IPS-18c (cell line): ENCODE measurements around the gene KANSL2.
"Not testable (repeated sequence)": the region's sequence is repeated elsewhere in the genome, so short reads cannot be mapped to it uniquely, and the experiment has no call there.

Experiments
- H3K4me3 ChIP-seq: 2 replicates; pipeline ENCODE4 v1.7.0; 2013; ENCODE audit warnings: low read depth, mild to moderate bottlenecking, low read length, moderate library complexity; ENCODE audit not compliant: insufficient read depth
- H3K9me3 ChIP-seq: one replicate; pipeline ENCODE4 v1.6.1; 2013; ENCODE audit warnings: mild to moderate bottlenecking, low read length, moderate library complexity; ENCODE audit not compliant: control insufficient read depth, insufficient read depth

The KANSL2 gene

DNA sequence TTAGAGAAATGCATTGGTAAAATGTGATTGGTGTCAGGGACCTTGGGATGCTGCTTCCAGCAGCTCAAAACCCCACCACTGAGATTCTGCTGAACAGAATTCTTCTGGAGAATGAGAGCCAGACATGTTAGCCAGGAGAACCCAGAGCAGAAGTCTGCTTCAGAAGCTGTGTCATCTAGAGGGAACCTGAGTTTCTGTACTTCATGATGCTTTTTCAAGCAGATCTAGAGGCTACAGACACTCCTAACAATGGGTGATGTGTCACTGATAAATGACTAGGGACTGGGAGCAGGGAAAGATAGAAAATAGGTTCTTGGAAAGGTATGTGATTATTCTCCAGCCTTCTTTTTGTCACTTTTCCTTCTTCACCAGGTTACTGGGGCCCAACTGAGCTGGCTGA lies 41.6 kb downstream of the KANSL2 start:
- Histone ChIP-seq H3K4me3 (no peak overlapping the region), H3K9me3 (peaks cover 13% of the 10 kb centered on the region)

DNA sequence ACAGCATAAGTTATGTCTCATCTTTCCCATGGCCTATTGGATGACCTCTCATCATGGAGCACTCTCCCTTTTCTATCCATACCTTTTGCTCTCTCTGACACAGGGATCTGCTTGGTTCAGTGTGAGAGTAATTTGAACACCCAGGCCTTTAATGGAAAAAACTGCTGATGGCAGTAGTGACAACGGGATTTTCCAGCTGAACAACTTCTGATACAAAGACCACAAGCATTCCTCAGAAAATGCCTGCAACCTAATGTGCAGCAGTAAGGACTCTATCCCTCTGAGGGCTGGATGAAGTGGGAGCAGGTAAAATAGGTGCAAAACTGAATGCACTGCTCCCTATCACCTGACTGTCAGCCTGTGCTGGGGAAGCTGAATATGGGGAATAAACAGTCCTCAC lies 51.0 kb downstream of the KANSL2 start:
- Histone ChIP-seq H3K9me3 (no peaks in the 10 kb centered on the region), H3K4me3 (no peak overlapping the region)

DNA sequence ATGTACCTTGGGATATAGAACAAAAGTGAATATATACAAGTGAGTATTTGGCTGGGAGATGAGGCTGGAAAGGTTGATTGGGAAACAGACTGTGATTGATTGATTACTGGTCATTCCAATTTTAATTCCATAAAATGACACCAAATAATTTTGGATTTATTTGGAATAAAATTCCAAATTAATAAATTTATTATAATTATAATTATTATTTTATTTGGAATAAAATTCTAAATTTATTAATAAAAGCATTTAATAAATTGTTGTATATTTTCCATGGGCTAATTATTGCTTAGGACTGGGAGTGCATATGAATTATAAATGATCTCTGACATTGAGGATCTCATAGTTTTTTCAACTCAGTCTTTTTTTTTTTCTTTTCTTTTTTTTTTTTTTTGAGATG lies 51.7 kb downstream of the KANSL2 start:
- H3K9me3 ChIP-seq: no peaks in the 10 kb centered on the region
- no peak overlapping the region for H3K4me3 ChIP-seq

DNA sequence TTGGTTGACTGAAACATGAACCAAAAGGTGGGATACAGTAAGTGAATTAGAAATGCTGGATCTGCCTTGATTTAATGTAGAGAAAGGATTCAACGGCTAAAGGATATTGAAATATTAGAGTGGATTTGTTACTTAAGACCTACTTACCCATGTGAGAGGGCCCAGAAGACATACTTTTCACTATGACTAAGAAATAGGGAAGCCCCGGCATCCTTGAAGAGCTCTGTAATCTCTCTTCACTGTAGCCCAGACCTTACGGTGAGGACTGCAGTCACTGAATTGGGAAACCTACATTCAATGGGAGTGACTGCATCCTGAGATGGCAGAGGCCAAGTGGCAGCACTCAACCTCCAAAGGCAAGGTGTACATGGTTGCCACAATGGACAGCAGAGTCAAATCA lies 52.5 kb downstream of the KANSL2 start:
- Histone ChIP-seq H3K9me3 (no peaks in the 10 kb centered on the region), H3K4me3 (no peak overlapping the region)

DNA sequence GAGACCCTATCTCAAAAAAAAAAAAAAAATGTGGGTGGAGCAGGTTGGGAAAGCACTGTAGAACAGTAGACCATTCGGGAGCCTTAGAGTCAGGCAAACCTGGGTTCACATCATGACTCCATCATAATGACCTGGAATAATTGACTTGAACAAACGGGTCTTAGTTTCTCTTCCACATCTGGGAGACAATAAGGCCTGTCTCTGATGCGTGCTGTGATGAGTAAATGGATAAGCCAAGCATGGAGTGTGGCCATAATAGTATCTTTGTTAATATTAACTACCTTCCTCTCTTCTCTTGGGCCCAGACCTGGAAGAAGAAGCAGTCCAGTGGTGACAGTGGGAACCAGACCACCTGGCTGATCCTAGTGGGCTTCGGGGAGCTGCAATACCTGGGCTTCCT lies 54.5 kb downstream of the KANSL2 start:
- no peaks in the 10 kb centered on the region for H3K9me3 ChIP-seq
- no peak overlapping the region for H3K4me3 ChIP-seq

DNA sequence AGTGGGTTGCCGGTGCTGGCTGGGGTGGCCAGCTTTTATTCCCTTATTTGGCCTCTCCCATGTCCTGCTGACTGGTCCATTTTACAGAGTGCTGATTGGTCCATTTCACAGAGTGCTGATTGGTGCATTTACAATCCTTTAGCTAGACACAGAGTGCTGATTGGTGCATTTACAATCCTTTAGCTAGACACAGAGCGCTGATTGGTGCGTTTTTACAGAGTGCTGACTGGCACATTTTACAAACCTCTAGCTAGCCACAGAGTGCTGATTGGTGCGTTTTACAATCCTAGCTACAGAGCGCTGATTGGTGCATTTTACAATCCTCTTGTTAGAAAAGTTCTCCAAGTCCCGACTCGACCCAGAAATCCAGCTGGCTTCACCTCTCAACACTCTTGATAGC lies 59.0 kb downstream of the KANSL2 start:
- H3K9me3 ChIP-seq, H3K4me3 ChIP-seq: not testable (repeated sequence)

DNA sequence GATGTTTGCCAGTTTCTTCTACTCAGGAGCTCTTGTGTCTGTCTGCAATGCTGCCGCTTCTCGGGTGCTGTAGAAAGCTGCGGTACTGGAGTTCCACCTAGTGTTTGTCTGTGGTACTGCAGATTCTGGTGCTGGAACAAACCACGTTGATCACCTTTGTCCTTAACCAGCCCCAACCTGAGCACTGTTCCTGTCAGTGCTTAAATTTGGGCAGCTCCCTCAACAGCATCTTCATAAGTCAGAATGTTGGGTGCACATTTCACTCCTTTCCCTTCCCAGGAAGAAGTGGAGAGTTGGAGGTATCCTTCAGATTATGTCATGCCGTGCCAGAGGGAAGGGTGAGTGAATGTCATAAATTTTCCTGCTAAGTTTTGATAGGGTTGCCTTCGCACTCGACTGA lies 63.5 kb downstream of the KANSL2 start:
- no peak overlapping the region for H3K4me3 ChIP-seq

DNA sequence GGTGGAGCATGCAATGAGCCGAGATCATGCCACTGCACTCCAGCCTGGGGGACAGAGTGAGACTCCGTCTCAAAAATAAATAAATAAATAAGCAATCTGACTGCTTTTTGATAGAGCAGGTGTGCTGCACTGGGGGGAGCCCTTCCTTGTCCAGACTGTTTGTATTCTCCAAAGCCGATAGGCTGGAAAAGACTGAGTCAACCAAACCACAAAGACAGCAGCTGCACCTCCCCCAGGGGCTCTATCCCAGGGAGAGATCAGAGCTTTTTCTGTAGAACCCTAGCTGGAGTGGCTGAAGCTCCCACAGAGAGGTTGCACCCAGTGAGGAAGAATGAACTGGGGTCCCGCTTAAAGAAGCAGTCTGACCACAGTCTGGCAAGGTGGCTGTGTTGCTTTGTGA lies 66.4 kb downstream of the KANSL2 start:
- no peak overlapping the region for H3K4me3 ChIP-seq
- H3K9me3 ChIP-seq: no peaks in the 10 kb centered on the region

More for the DNA sequence above, 63.5 kb downstream of the KANSL2 start:
- H3K9me3 ChIP-seq: no peaks in the 10 kb centered on the region

DNA sequence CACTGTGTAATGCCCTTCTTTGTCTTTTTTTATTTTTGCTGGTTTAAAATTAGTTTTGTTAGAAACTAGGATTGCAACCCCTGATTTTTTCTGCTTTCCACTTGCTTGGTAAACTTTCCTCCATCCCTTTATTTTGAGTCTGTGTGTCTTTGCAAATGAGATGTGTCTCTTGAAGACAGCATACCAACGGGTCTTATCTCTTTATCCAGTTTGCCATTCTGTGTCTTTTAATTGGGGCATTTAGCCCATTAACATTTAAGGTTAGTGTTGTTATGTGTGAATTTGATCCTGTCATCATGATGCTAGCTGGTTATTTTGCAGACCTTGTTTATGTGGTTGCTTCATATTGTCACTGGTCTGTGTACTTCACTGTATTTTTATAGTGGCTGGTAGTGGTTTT lies 68.7 kb downstream of the KANSL2 start:
- Histone ChIP-seq H3K9me3 (no peaks in the 10 kb centered on the region), H3K4me3 (no peak overlapping the region)
